ENCODE data around the gene NDUFB8. TPM values are rescaled to one million over a fixed set of nuclear protein-coding genes. Genes with fewer than 3 reads are reported as not detected.

NDUFB8 gene
- total and polyA plus RNA-seq, 7 donors = 168 to 383 (median 221) TPM

- no peaks in the 10 kb centered on the region for H3K4me1 ChIP-seq
- H3K27ac ChIP-seq = no peak overlapping the region
- WGBS, 3 donors = 94 to 96% (median 96%) methylated on average over 3 of the region's 3 CpGs
- no peaks in the 10 kb centered on the region for H3K27me3 ChIP-seq (ENCODE audit: insufficient read depth in 3 of 3, low read length in 2 of 3)
- H3K36me3 ChIP-seq (ENCODE audit: insufficient read depth in 1 of 2, low read depth in 1 of 2) = peaks cover 0 to 44% of the 10 kb centered on the region in 2 donors
- TF ChIP-seq CTCF (IDR thresholded peaks at IDR 0.05) = no peak
- intact Hi-C loops (cut with DNase I) = no loop called here
- H3K9me3 ChIP-seq = no peaks in the 10 kb centered on the region
- DNase-seq = no peak
- ATAC-seq = no peak
- no peak overlapping the region for H3K4me3 ChIP-seq
These were observed 24.3 kb upstream of the NDUFB8 start for GRCh38 chr10:100553929-100554328.

GRCh38 chr10:100551738-100552137, 22.1 kb upstream of the NDUFB8 start:
- no peak for ATAC-seq
- DNase-seq = no peak
- Histone ChIP-seq H3K4me1 (no peaks in the 10 kb centered on the region), H3K27me3 (ENCODE audit: insufficient read depth in 3 of 3, low read length in 2 of 3) (no peaks in the 10 kb centered on the region), H3K9me3 (no peaks in the 10 kb centered on the region), H3K27ac (no peak overlapping the region), H3K36me3 (ENCODE audit: insufficient read depth in 1 of 2, low read depth in 1 of 2) (peaks cover 5 to 62% of the 10 kb centered on the region in 2 donors), H3K4me3 (no peak overlapping the region)
- no peak for TF ChIP-seq CTCF (IDR thresholded peaks at IDR 0.05)
- intact Hi-C loops (cut with DNase I) = no loop called here
- WGBS, 3 donors = 62 to 72% (median 68%) methylated on average over 5 of the region's 5 CpGs

DNA sequence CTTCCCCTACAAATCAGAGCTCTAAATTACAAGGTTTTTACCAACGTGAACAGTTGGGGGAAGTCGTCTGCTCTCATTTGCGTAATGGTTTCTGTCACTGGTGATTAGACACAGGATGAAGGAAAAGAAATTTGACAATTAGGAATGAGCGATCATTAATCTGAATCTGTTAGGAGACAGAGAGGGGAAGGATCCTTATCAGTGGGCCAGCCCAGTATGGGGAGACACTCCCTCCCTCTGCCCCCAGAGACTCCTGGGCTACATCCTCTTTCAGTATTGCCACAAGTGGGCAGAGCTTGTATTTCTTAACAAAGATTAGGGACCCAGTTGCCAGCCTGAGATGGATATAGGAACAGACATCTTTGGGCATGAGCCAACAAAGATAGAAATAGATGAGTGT, 21.5 kb upstream of the NDUFB8 start:
- intact Hi-C loops (cut with DNase I) = no loop called here

GRCh38 chr10:100544950-100545349, 15.3 kb upstream of the NDUFB8 start:
- intact Hi-C loops (cut with DNase I) = no loop called here
- no peak overlapping the region for H3K4me3 ChIP-seq

More for the DNA sequence above, 21.5 kb upstream of the NDUFB8 start:
- DNase-seq = no peak
- Histone ChIP-seq H3K4me1 (no peaks in the 10 kb centered on the region), H3K36me3 (ENCODE audit: insufficient read depth in 1 of 2, low read depth in 1 of 2) (peaks cover 5 to 62% of the 10 kb centered on the region in 2 donors), H3K4me3 (no peak overlapping the region), H3K27ac (no peak overlapping the region), H3K27me3 (ENCODE audit: insufficient read depth in 3 of 3, low read length in 2 of 3) (no peaks in the 10 kb centered on the region), H3K9me3 (no peaks in the 10 kb centered on the region)
- 73 to 81% (median 73%) methylated on average over 4 of the region's 4 CpGs for WGBS, 3 donors
- no peak for TF ChIP-seq CTCF (IDR thresholded peaks at IDR 0.05)
- ATAC-seq = no peak

More at GRCh38 chr10:100544950-100545349, 15.3 kb upstream of the NDUFB8 start:
- DNase-seq (no peak), ATAC-seq (no peak)
- no peaks in the 10 kb centered on the region for H3K27me3 ChIP-seq (ENCODE audit: insufficient read depth in 3 of 3, low read length in 2 of 3)
- 58 to 71% (median 63%) methylated on average over 5 of the region's 5 CpGs for WGBS, 3 donors
- no peaks in the 10 kb centered on the region for H3K4me1 ChIP-seq
- peaks cover 15 to 100% of the 10 kb centered on the region in 2 donors for H3K36me3 ChIP-seq (ENCODE audit: insufficient read depth in 1 of 2, low read depth in 1 of 2)
- H3K9me3 ChIP-seq = no peaks in the 10 kb centered on the region
- no peak for TF ChIP-seq CTCF (IDR thresholded peaks at IDR 0.05)
- H3K27ac ChIP-seq = no peak overlapping the region
